Left ventricle myocardium superior (tissue), 1 donor: ENCODE measurements around the gene ADAM33. TPM values are rescaled to one million over a fixed set of nuclear protein-coding genes. Genes with fewer than 3 reads are reported as not detected.

Experiments
- ATAC-seq: fragments of 200-7000 bp; cut with Tn5 transposase; one replicate; pipeline ENCODE4 v1.9.1; 2020; ENCODE audit warnings: mild to moderate bottlenecking, moderate library complexity
- DNase-seq: peaks from one replicate; pipeline ENCODE4 v3.0.0-alpha.2; 2020
- intact Hi-C: fragments of 100-400 bp; cut with micrococcal nuclease; formaldehyde crosslinking; loops from one replicate; pipeline ENCODE4 v1.11.0; 2022
- total RNA-seq: library from RNA; stranded (reverse); fragmentation: NEBNext Ultra II Directional; extraction: Animal tissue kit (Norgen Biotek cat#: 25700); gene quantifications from one replicate; pipeline ENCODE4 v1.2.1, GENCODE V29; 2021
- donor health status: DM: no; HTN: yes; CAD: no; lungs with severe emphysema.

The ADAM33 gene
- total RNA-seq, 1 donor from 2014 or later = 12.2 TPM

GRCh38 chr20:3710703-3711483 is 29.1 kb upstream of the ADAM33 start:
- ATAC-seq = peak; percentile 63
- intact Hi-C loops = no loop called here
- peak; percentile 88 for DNase-seq

GRCh38 chr20:3710011-3710466 is 28.2 kb upstream of the ADAM33 start:
- intact Hi-C loops = no loop called here
- DNase-seq (peak; percentile 55), ATAC-seq (peak; percentile 29)

GRCh38 chr20:3707508-3707899 is 25.7 kb upstream of the ADAM33 start:
- ATAC-seq (no peak), DNase-seq (no peak)
- intact Hi-C loops = no loop called here

- DNase-seq = no peak
- ATAC-seq = peak; percentile 47
- intact Hi-C loops = no loop called here
These were observed 25.1 kb upstream of the ADAM33 start for GRCh38 chr20:3706774-3707507.

GRCh38 chr20:3705970-3706739 is 24.3 kb upstream of the ADAM33 start:
- no peak for DNase-seq

GRCh38 chr20:3705491-3705969 is 23.7 kb upstream of the ADAM33 start:
- intact Hi-C loops = no loop called here

More at GRCh38 chr20:3705970-3706739, 24.3 kb upstream of the ADAM33 start:
- intact Hi-C loops = no loop called here
- no peak for ATAC-seq

GRCh38 chr20:3704087-3704486 is 22.3 kb upstream of the ADAM33 start:
- intact Hi-C loops = no loop called here
- no peak for DNase-seq
- ATAC-seq = no peak

More at GRCh38 chr20:3705491-3705969, 23.7 kb upstream of the ADAM33 start:
- no peak for DNase-seq
- no peak for ATAC-seq

GRCh38 chr20:3702611-3703391 is 21.0 kb upstream of the ADAM33 start:
- intact Hi-C loops = no loop called here
- no peak for ATAC-seq
- DNase-seq = no peak

GRCh38 chr20:3701061-3701998 is 19.5 kb upstream of the ADAM33 start:
- intact Hi-C loops = no loop called here
- ATAC-seq (no peak), DNase-seq (no peak)

- no peak for ATAC-seq
- no peak for DNase-seq
- intact Hi-C loops = no loop called here
These were observed 17.2 kb upstream of the ADAM33 start for GRCh38 chr20:3699037-3699436.

- intact Hi-C loops = no loop called here
- ATAC-seq = no peak
- no peak for DNase-seq
These were observed 16.8 kb upstream of the ADAM33 start for GRCh38 chr20:3698591-3699001.

- ATAC-seq (no peak), DNase-seq (no peak)
- intact Hi-C loops = no loop called here
These were observed 15.9 kb upstream of the ADAM33 start for GRCh38 chr20:3697588-3698305.

- no peak for ATAC-seq
- intact Hi-C loops = no loop called here
- DNase-seq = no peak
These were observed 15.2 kb upstream of the ADAM33 start for GRCh38 chr20:3696745-3697587.

GRCh38 chr20:3696200-3696599 is 14.4 kb upstream of the ADAM33 start:
- DNase-seq (no peak), ATAC-seq (no peak)
- intact Hi-C loops = no loop called here

GRCh38 chr20:3694864-3695263 is 13.1 kb upstream of the ADAM33 start:
- intact Hi-C loops = no loop called here
- DNase-seq (peak; percentile 9), ATAC-seq (no peak)

- ATAC-seq = no peak
- DNase-seq = peak; percentile 21
- intact Hi-C loops = no loop called here
These were observed 11.6 kb upstream of the ADAM33 start for GRCh38 chr20:3693376-3693775.
